GM21717 (cell line): Measurements from ENCODE around the gene DAPK1.

ENCODE experiments used
- ATAC-seq: cut with Tn5 transposase; IDR thresholded peaks from one replicate; pipeline ENCODE4 v1.9.1; 2021; ENCODE audit warnings: mild to moderate bottlenecking, moderate library complexity; ENCODE audit not compliant: unreplicated experiment

The DAPK1 gene

GRCh38 chr9:87587864-87588263 lies 90.2 kb downstream of the DAPK1 start:
- no peak for ATAC-seq

DNA sequence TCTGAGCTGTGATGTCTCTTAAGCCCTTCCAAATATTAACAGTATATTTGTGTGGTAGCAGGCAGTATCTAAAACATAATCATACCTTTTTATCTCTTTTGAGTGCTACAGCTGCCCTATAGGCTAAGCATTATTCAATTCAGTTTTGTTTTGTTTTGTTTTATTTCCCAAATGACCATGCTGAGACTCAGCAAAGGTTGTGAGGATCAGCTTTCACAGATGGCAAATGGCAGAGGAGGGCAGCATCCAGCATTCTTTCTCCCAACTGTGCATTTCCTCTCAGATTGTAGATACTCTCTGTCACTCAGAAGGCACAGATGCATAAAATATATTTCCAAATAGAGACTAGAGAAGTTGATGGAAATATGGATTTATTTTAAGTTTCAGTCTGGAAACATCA lies 90.7 kb downstream of the DAPK1 start:
- no peak for ATAC-seq

DNA sequence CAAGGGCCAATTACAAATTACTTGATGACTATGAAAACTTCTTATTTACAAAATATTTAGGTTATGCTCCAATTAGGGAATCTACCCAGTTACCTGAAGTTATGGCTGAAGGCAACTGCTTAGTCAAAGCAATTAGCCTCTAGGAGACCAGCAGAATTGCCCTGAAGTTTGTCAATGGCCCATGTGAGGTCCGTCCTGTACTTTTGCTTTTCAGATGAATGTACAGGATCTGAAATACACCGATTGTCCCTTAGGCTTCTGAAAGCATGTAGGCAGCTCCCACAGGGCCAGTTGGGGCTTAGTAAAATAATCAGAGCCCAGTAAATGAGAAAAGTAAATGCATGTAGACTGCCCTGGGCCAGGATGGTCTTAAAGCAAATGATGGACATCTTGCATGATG lies 93.3 kb downstream of the DAPK1 start:
- ATAC-seq: no peak

- ATAC-seq: no peak
These were observed 95.1 kb downstream of the DAPK1 start for GRCh38 chr9:87592554-87593358.

GRCh38 chr9:87593359-87593980 lies 95.8 kb downstream of the DAPK1 start:
- no peak for ATAC-seq

DNA sequence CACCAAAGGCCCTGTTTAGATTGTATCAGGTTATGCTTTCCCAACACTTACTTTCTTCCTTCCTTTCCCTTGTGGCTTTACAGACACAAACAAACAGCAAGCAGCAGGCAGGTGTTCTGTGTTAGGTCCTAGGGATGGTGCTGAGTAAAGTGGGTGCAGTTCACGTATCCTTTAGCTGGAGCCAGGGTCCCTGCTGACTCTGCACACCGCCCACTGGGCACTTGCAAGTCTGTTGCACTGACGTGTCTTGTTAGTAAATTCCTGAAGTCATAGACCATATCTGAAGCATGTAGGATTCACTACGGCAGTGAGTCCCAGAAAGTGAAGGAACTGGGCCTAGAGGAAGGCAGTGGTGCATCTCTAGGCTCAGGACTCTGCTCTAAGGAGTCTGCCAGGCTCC lies 96.5 kb downstream of the DAPK1 start:
- no peak for ATAC-seq

DNA sequence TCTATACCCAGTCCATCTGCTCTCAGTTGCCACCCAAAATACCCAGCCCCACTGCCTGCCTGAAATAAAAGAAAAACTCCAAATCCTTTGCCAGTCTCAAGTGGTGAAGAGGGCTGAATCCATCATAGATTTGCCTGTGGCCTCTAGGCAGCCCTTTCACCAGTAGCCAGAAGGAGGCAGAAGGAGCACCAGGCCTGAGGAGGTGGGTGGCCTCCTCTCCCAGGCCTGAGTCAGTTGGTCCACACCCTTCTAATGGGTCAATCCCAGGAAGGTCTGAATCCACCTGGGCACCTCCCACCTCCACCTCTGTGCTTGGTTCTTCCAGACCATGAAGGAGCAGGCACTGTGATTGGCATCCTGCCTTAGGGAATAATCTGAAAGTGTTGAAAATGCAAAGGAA lies 97.0 kb downstream of the DAPK1 start:
- ATAC-seq: no peak

GRCh38 chr9:87595610-87596009 lies 97.9 kb downstream of the DAPK1 start:
- no peak for ATAC-seq

DNA sequence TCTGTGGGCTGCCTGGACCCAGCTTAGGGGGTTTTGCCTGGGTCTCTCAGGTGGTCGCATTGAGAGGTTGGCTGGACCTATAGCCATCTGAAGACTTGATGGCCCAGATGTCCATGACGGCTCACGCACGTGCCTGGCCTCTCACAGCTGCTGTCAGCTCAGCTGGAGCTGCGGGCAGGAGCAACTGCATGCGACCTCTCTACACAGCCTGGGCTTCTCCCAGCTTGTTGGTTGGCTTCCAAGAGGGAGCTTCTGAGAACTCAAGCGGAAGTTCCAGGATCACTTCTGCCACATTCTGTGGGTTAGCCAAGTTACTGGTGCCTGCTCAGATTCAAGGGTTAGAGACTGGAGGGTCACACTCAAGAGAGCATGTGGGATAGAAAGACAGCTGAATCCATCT lies 99.2 kb downstream of the DAPK1 start:
- no peak for ATAC-seq

DNA sequence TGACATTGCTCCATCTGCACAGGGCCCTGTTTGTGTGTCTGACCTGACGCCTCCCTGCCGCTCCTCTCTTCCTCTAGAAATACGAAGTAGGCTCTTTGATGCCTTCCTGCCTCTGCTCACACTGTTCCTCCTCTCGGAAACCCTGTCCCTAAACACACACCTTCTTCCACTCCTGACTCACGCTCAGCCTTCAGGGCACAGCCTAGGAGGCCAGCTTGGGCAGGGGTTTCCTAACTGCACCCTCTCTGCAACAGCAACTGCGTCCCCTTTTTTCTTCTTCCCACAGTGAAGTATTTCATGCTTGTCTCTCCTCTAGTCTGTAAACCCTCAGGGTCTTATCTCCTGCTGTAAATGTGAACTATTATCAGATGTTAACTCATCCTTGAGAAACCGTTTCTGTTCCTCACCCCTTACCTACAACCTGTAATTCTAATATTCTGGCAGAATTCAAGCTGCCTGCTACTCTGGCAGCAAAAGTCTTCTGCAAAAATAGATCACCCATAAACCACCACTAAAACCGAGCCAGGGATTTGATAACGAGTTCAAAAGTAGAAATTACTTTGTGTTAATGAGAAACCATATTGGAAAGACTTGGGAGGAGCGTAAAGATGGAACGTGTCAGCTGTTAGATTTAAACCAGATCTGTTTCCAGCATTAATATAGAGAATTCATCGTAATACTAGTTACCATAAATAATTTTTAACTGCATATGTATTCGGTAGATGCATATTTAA lies 100.2 kb downstream of the DAPK1 start:
- ATAC-seq: no peak

DNA sequence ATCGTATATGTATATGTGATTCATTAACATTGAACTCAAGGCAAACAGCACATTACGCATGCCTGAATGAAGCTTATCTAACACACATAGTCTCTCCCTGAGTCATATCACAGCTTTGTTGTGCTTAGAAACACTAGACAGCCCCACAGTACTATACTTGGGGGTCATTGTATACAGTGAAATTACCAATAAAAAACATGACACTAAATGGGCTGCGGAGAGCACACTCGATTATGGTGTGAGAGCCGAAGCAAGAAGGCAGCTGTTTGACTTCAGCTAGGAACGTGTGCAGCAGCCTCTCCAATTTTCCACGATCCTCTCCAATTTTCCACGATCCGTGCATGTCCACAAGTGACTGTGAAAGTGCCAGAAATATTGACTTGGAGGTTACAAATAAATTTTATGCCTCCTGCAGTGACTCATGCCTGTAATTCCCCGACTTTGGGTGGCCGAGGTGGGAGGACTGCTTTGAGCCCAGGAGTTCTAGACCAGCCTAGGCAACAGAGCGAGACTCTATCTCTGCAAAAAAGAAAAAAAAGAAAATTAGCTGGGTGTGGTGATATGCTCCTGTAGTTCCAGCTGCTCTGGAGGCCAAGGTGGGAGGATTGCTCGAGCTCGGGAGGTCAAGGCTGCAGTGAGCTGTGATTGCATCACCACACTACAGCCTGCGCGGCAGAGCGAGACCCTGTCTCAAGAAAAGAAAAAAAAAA lies 102.4 kb downstream of the DAPK1 start:
- no peak for ATAC-seq

DNA sequence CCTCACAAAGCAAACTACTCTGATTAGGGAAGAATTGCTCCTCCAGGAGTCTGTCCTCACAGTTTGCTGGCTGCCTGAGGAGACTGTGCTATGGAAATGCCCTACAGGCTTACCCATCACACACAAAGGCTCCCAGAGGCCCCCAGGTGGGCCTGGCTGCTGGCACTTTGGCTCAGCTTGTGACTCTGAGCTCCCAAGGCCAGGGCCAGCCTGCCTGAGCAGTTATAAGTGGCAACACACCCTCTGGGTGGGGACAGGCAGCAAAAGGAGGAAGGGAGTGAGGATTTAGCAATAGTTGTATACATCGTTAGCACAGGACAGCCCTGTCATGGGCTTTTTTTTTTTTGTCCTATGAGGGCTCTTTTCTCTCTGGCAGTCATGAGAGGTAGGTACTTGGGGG lies 103.5 kb downstream of the DAPK1 start:
- ATAC-seq: no peak

GRCh38 chr9:87601595-87601994 lies 103.9 kb downstream of the DAPK1 start:
- ATAC-seq: no peak

DNA sequence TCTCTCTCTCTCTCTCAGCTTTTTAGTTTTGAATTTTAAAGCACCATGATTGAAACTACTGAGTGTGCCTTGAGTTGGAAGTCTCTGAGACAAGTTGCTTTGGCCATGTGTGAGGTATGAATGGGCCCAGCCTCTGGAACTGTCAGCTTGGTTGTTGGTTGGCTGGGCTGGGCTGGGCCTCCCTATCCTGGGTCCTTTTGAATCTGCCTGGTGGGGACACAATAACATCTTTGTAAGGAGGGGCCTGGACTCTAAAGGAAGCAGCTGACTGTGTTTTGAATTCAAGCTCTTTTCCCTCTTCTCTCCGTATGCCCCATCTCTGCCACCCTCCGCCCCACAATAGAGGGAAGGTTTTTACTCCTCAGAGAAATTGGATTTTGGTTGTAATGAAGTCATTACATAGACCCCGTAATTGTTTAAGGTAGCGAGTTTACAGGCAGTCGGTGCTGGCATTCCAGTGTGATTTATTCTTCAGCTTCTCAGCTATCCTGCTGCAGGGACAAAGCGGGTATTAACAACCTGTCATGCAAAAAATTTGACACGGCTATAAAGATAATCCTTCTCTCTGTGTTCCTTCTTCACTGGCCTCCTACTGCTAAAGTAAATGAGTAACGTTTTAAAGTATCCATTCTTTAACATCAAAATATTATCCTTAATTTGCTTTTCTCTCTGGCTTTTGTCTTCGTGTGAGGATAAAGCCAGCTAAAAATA lies 105.4 kb downstream of the DAPK1 start:
- no peak for ATAC-seq

DNA sequence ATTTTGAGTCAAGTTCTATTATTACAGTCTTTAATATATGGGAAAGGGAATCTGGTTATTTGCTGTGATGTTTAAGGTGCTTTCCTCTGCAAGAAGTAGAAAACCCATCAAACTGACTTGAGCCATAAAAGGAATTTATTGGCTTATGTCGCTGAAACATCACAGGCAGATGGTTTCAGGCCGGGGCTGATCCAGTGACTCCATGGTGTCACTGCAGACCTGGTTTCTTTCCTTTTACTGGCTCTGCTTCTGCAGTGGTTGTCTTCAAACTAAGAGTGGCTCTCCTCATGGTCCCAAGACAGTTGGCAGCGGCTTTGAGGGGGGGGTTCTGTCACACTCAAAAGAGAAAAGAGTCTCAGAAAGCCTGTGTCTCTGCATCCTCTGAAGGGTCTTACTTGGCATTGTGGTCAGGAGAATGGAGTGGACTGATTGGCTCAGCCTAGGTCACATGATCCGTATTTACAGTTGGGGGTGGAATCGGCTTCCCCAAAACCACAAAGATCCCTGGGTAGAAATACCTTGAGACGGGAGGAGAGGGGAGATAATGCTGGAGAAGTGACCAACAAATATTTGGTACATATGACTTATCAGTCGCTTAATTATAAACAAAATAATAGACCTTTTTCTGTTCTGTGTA lies 106.3 kb downstream of the DAPK1 start:
- no peak for ATAC-seq

GRCh38 chr9:87604886-87605588 lies 107.4 kb downstream of the DAPK1 start:
- ATAC-seq: no peak

DNA sequence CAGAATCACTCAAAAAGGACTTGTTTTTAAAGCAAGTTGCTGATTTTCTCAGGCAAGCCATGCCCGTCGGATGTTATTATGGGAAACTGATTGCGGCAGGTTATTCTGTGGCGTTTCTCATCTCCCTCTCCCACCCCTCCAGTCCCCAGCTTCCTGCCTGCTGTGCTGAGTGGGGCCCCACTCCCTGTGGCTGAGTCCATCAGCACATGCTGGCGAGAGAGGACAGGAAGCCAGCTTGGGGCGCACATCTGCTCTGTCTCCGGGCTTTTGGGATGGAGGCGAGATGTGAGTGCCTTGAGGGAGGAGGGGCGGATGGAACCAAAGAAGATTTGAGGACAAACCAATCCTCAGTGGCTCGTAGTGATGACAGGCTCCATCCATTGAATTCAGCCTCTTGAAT lies 108.0 kb downstream of the DAPK1 start:
- no peak for ATAC-seq

GRCh38 chr9:87606841-87607521 lies 109.3 kb downstream of the DAPK1 start:
- ATAC-seq: no peak

DNA sequence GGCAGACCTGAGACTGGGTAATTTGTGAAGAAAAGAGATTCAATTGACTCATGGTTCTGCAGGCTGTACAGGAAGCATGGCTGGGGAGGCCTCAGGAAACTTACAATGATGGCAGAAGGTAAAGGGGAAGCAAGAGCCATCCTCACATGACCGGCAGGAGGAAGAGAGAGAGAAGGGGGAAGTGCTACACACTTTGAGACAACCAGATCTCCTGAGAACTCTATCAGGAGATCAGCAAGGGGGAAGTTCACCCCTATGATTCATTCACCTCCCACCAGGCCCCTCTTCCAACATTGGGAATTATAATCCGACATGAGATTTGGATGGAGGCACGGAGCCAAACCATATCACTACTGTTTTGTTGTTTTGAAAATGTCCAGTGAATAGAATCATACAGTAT lies 110.2 kb downstream of the DAPK1 start:
- ATAC-seq: no peak
